CD8-positive, alpha-beta memory T cell (primary cell): ENCODE results near the gene GSTM2. TPM values are rescaled to one million over a fixed set of nuclear protein-coding genes. Genes with fewer than 3 reads are reported as not detected.
A peak's percentile ranks its signal among the peaks of the same experiment; 100 is the strongest.

Experiments used
- CTCF ChIA-PET: fragments of 350-600 bp; sonication (Branson Sonifier 250); formaldehyde crosslinking; loops from one replicate; lab custom pipeline; 2021; ENCODE audit warnings: antibody characterized with exemption; lab: Charles Lee
- POLR2A ChIA-PET: fragments of 350-600 bp; sonication (Branson Sonifier 250); formaldehyde crosslinking; loops from one replicate; lab custom pipeline; 2021; ENCODE audit warnings: antibody characterized with exemption; lab: Charles Lee
- DNase-seq, 5 donors: peaks; one replicate each; pipeline versions ENCODE4 v3.0.0 to v3.0.0-alpha.2; 2020 to 2022; ENCODE audit warnings: mixed read lengths in 1 of 5
- H3K27ac ChIP-seq: one replicate; pipeline ENCODE4 v1.7.0; 2013; ENCODE audit warnings: low read depth, mild to moderate bottlenecking, low read length, moderate library complexity
- H3K27me3 ChIP-seq: 2 replicates; pipeline ENCODE4 v1.7.0; 2013; ENCODE audit warnings: low read length, mild to moderate bottlenecking; ENCODE audit not compliant: insufficient read depth, poor library complexity, severe bottlenecking
- H3K36me3 ChIP-seq: 2 replicates; pipeline ENCODE4 v1.7.0; 2013; ENCODE audit warnings: mild to moderate bottlenecking, low read length, moderate library complexity; ENCODE audit not compliant: insufficient read depth
- H3K4me1 ChIP-seq: 2 replicates; pipeline ENCODE4 v1.7.0; 2013; ENCODE audit warnings: mild to moderate bottlenecking, low read length, moderate library complexity; ENCODE audit not compliant: insufficient read depth
- H3K4me3 ChIP-seq: 2 replicates; pipeline ENCODE4 v1.7.0; 2013; ENCODE audit warnings: mild to moderate bottlenecking, low read length
- H3K9me3 ChIP-seq: 2 replicates; pipeline ENCODE4 v1.7.0; 2013; ENCODE audit warnings: mild to moderate bottlenecking, low read length
- H3K27ac Mint-ChIP-seq, 8 donors: one replicate each; pipeline ENCODE4 v1.8.0; 2020 to 2021; ENCODE audit warnings: mixed read lengths in 8 of 8, mild to moderate bottlenecking in 6 of 8, inconsistent platforms in 3 of 8, moderate library complexity in 3 of 8
- H3K27me3 Mint-ChIP-seq, 2 donors: one replicate each; pipeline ENCODE4 v1.8.0; 2020 to 2021; ENCODE audit warnings: mixed read lengths in 2 of 2, mild to moderate bottlenecking in 1 of 2, moderate library complexity in 1 of 2
- H3K36me3 Mint-ChIP-seq, 3 donors: one replicate each; pipeline ENCODE4 v1.8.0; 2020 to 2021; ENCODE audit warnings: mixed read lengths in 3 of 3, inconsistent platforms in 1 of 3, mild to moderate bottlenecking in 1 of 3
- H3K4me1 Mint-ChIP-seq, 3 donors: one replicate each; pipeline ENCODE4 v1.8.0; 2020 to 2021; ENCODE audit warnings: mixed read lengths in 3 of 3, inconsistent platforms in 1 of 3, mild to moderate bottlenecking in 1 of 3
- H3K4me3 Mint-ChIP-seq, 7 donors: one replicate each; pipeline ENCODE4 v1.8.0; 2020 to 2021; ENCODE audit warnings: mixed read lengths in 7 of 7, mild to moderate bottlenecking in 6 of 7, moderate library complexity in 4 of 7, inconsistent platforms in 2 of 7
- H3K9me3 Mint-ChIP-seq, 5 donors: one replicate each; pipeline ENCODE4 v1.8.0; 2020 to 2022; ENCODE audit warnings: mixed read lengths in 5 of 5, mild to moderate bottlenecking in 3 of 5, moderate library complexity in 2 of 5, inconsistent platforms in 1 of 5
- polyA plus RNA-seq: library from polyadenylated mRNA; unstranded; fragments of 300-500 nt; fragmentation: Illumina TruSeq; gene quantifications from one replicate; pipeline ENCODE4 v1.2.3, GENCODE V29; 2021
- total RNA-seq, 2 experiments: library from RNA; stranded (reverse); gene quantifications; one replicate each; pipeline ENCODE4 v1.2.3, GENCODE V29; 2021

The GSTM2 gene
- total and polyA plus RNA-seq, 3 experiments from 2014 or later = 2.6 to 3.1 (median 2.7) TPM

DNA sequence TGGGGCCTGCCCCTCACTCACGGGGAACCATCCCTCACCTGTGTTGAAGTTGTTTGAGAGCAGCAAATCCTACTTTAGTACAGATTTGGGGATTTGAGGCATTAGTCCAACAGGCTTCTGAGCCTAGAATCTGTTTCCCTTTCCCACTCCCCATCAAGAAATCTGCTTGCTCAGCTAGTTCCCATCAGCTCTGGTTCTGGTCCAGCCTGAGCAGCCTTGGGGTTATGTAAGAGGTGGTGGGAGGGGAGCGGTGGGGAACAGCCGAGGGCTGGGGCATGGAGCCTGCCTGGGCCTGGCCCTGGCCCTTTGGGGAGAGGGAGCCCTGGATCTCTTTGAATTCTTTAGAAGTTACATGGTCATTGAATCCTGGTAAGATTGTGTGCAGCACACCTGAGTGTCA lies 48.3 kb downstream of the GSTM2 start:
- no peaks in the 10 kb centered on the region for H3K9me3 Mint-ChIP-seq
- H3K4me1 Mint-ChIP-seq = no peaks in the 10 kb centered on the region
- peaks cover 0 to 2% (median 0%) of the 10 kb centered on the region in 3 donors for H3K36me3 Mint-ChIP-seq
- Histone ChIP-seq H3K9me3 (no peaks in the 10 kb centered on the region), H3K4me3 (no peak overlapping the region), H3K27ac (no peak overlapping the region), H3K36me3 (no peaks in the 10 kb centered on the region), H3K4me1 (no peaks in the 10 kb centered on the region), H3K27me3 (no peaks in the 10 kb centered on the region)
- CTCF ChIA-PET = no interaction called here
- POLR2A ChIA-PET = no interaction called here
- H3K27me3 Mint-ChIP-seq = peaks cover 6 to 30% of the 10 kb centered on the region in 2 donors
- no peak overlapping the region for H3K27ac Mint-ChIP-seq
- H3K4me3 Mint-ChIP-seq = no peak overlapping the region
- DNase-seq = no peak

DNA sequence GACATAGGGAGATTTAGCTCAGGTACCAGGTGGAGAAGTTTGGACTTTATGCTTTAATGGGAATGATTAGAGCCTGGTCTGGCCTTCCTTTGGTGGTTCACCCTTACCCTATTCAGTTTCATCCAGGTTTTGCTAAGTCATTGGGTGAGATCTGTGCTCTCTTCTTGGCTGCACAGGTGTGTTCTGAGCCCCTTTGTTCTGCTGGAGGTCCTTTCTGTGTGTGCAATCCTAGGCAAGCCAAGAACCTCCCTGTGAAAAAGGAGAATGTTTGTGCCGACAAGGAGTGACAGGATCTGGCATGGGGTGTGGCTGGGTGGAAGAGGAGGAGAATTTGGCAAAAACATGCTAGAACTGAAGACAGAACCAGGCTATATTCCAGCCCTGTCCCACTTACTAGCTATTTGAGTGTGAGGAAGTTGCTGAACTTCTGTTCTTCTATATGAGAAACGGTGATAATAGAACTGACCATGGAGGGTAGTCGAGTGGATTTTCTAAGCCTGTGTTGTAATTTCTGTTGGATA lies 48.8 kb downstream of the GSTM2 start:
- no peaks in the 10 kb centered on the region for H3K9me3 ChIP-seq
- no peak overlapping the region for H3K27ac Mint-ChIP-seq
- no peaks in the 10 kb centered on the region for H3K36me3 ChIP-seq
- no peak overlapping the region for H3K27ac ChIP-seq
- DNase-seq = no peak
- ChIA-PET CTCF (no interaction called here), POLR2A (no interaction called here)
- H3K4me1 ChIP-seq = no peaks in the 10 kb centered on the region
- H3K27me3 Mint-ChIP-seq = peaks cover 6 to 30% of the 10 kb centered on the region in 2 donors
- H3K4me3 Mint-ChIP-seq = no peak overlapping the region
- H3K4me3 ChIP-seq = no peak overlapping the region
- no peaks in the 10 kb centered on the region for H3K4me1 Mint-ChIP-seq
- H3K27me3 ChIP-seq = no peaks in the 10 kb centered on the region
- H3K9me3 Mint-ChIP-seq = no peaks in the 10 kb centered on the region
- peaks cover 0 to 2% (median 0%) of the 10 kb centered on the region in 3 donors for H3K36me3 Mint-ChIP-seq

DNA sequence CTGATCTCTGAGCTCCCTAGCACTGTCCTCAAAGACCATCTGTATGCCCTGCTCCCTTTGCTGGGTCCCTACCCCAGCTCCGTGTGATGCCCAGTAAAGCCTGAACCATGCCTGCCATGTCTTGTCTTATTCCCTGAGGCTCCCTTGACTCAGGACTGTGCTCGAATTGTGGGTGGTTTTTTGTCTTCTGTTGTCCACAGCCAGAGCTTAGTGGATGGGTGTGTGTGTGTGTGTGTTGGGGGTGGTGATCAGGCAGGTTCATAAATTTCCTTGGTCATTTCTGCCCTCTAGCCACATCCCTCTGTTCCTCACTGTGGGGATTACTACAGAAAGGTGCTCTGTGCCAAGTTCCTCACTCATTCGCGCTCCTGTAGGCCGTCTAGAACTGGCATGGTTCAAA lies 49.9 kb downstream of the GSTM2 start:
- Mint-ChIP-seq H3K9me3 (no peaks in the 10 kb centered on the region), H3K27me3 (peaks cover 6 to 34% of the 10 kb centered on the region in 2 donors), H3K27ac (peak overlapping the region in 1 of 8 donors; percentile 10), H3K4me3 (no peak overlapping the region), H3K4me1 (no peaks in the 10 kb centered on the region), H3K36me3 (peaks cover 0 to 2% (median 0%) of the 10 kb centered on the region in 3 donors)
- ChIA-PET CTCF (interaction anchor here (1.8 kb wide), 1 partner anchor 266 kb away, joined by 8 read pairs; the partner anchor contains the start of gene AHCYL1), POLR2A (no interaction called here)
- Histone ChIP-seq H3K9me3 (no peaks in the 10 kb centered on the region), H3K27ac (no peak overlapping the region), H3K4me1 (no peaks in the 10 kb centered on the region), H3K36me3 (no peaks in the 10 kb centered on the region), H3K4me3 (no peak overlapping the region), H3K27me3 (no peaks in the 10 kb centered on the region)
- no peak for DNase-seq

- Histone ChIP-seq H3K4me1 (no peaks in the 10 kb centered on the region), H3K27ac (no peak overlapping the region), H3K36me3 (no peaks in the 10 kb centered on the region), H3K9me3 (no peaks in the 10 kb centered on the region), H3K4me3 (no peak overlapping the region), H3K27me3 (no peaks in the 10 kb centered on the region)
- no peaks in the 10 kb centered on the region for H3K9me3 Mint-ChIP-seq
- no peaks in the 10 kb centered on the region for H3K4me1 Mint-ChIP-seq
- no peak for DNase-seq
- peaks cover 6 to 32% of the 10 kb centered on the region in 2 donors for H3K27me3 Mint-ChIP-seq
- ChIA-PET CTCF (interaction anchor here (1.8 kb wide), 1 partner anchor 265 kb away, joined by 8 read pairs; the partner anchor contains the start of gene AHCYL1), POLR2A (no interaction called here)
- peaks cover 0 to 2% (median 0%) of the 10 kb centered on the region in 3 donors for H3K36me3 Mint-ChIP-seq
- H3K27ac Mint-ChIP-seq = no peak overlapping the region
- no peak overlapping the region for H3K4me3 Mint-ChIP-seq
These were observed 50.6 kb downstream of the GSTM2 start for GRCh38 chr1:109718495-109718894.

- Mint-ChIP-seq H3K36me3 (peaks cover 0 to 2% (median 0%) of the 10 kb centered on the region in 3 donors), H3K4me1 (no peaks in the 10 kb centered on the region), H3K27me3 (peaks cover 6 to 23% of the 10 kb centered on the region in 2 donors), H3K9me3 (no peaks in the 10 kb centered on the region), H3K4me3 (no peak overlapping the region), H3K27ac (no peak overlapping the region)
- Histone ChIP-seq H3K27ac (peak overlapping the region; percentile 3), H3K36me3 (no peaks in the 10 kb centered on the region), H3K27me3 (no peaks in the 10 kb centered on the region), H3K9me3 (no peaks in the 10 kb centered on the region), H3K4me1 (no peaks in the 10 kb centered on the region), H3K4me3 (no peak overlapping the region)
- no peak for DNase-seq
- CTCF ChIA-PET = no interaction called here
- POLR2A ChIA-PET = no interaction called here
These were observed 51.5 kb downstream of the GSTM2 start for GRCh38 chr1:109719337-109719837.

DNA sequence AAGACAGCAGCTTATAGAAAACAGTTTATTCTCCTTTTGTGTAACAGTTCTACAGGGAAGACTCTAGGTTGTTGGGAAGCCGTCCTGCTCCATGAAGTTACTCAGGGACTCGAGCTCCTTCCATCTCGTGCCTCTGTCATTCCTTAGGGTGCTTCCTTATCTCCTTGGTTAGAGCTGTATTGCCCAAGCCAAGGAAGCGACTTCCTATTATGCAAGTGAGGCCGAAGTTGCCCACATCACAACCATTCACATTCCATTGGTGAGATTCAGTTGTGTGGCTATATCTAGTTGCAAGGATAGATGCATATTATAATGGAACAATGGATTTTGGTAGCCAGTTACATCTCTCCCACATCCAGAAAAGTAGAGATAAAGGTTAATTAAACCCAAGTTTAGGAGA lies 53.2 kb downstream of the GSTM2 start:
- Histone ChIP-seq H3K4me3 (no peak overlapping the region), H3K9me3 (no peaks in the 10 kb centered on the region), H3K4me1 (no peaks in the 10 kb centered on the region), H3K27me3 (no peaks in the 10 kb centered on the region), H3K27ac (no peak overlapping the region), H3K36me3 (no peaks in the 10 kb centered on the region)
- peak overlapping the region in 1 of 8 donors; percentile 22 for H3K27ac Mint-ChIP-seq
- H3K9me3 Mint-ChIP-seq = no peaks in the 10 kb centered on the region
- no peak overlapping the region for H3K4me3 Mint-ChIP-seq
- CTCF ChIA-PET = no interaction called here
- no peaks in the 10 kb centered on the region for H3K36me3 Mint-ChIP-seq
- H3K27me3 Mint-ChIP-seq = peaks cover 0 to 11% of the 10 kb centered on the region in 2 donors
- POLR2A ChIA-PET = no interaction called here
- H3K4me1 Mint-ChIP-seq = no peaks in the 10 kb centered on the region
- DNase-seq = no peak

DNA sequence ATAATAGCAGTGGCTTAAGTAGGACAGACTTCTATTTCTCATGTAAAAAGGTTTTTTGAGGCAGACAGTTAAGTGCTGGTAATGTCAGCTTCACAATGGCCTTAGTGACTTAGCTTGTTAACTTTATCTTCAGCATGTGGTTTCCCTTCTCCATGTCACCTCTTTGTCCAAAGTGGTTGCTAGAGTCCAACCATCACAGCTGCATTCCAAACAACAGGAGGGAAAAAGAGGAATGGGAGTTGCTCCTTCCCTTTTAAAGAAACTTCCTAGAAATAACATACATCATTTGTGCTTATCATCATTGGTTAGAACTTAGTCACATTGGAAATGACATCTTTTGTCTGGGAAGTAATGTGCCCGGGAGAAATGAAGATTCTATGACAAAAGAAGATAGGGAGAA lies 54.1 kb downstream of the GSTM2 start:
- Mint-ChIP-seq H3K4me1 (no peaks in the 10 kb centered on the region), H3K9me3 (no peaks in the 10 kb centered on the region)

GRCh38 chr1:109722908-109723691 lies 55.2 kb downstream of the GSTM2 start:
- Mint-ChIP-seq H3K36me3 (peaks cover 0 to 3% (median 0%) of the 10 kb centered on the region in 3 donors), H3K4me1 (no peaks in the 10 kb centered on the region), H3K27ac (no peak overlapping the region), H3K9me3 (no peaks in the 10 kb centered on the region), H3K27me3 (peaks cover 0 to 13% of the 10 kb centered on the region in 2 donors), H3K4me3 (no peak overlapping the region)
- no peak for DNase-seq
- no peaks in the 10 kb centered on the region for H3K4me1 ChIP-seq
- no peaks in the 10 kb centered on the region for H3K27me3 ChIP-seq
- ChIA-PET POLR2A (no interaction called here), CTCF (no interaction called here)
- H3K4me3 ChIP-seq = no peak overlapping the region
- no peak overlapping the region for H3K27ac ChIP-seq
- H3K36me3 ChIP-seq = no peaks in the 10 kb centered on the region
- H3K9me3 ChIP-seq = no peaks in the 10 kb centered on the region

More for the DNA sequence above, 54.1 kb downstream of the GSTM2 start:
- CTCF ChIA-PET = no interaction called here
- no peaks in the 10 kb centered on the region for H3K9me3 ChIP-seq
- peak overlapping the region in 1 of 8 donors; percentile 58 for H3K27ac Mint-ChIP-seq
- no peaks in the 10 kb centered on the region for H3K27me3 ChIP-seq
- H3K4me3 Mint-ChIP-seq = no peak overlapping the region
- H3K4me3 ChIP-seq = no peak overlapping the region
- no peaks in the 10 kb centered on the region for H3K36me3 ChIP-seq
- H3K36me3 Mint-ChIP-seq = peaks cover 0 to 1% (median 0%) of the 10 kb centered on the region in 3 donors
- DNase-seq = no peak
- H3K27me3 Mint-ChIP-seq = peaks cover 0 to 14% of the 10 kb centered on the region in 2 donors
- no peaks in the 10 kb centered on the region for H3K4me1 ChIP-seq
- POLR2A ChIA-PET = no interaction called here
- H3K27ac ChIP-seq = no peak overlapping the region
